ENCODE data around the gene GIGYF2.
"Not testable (repeated sequence)": the region's sequence is repeated elsewhere in the genome, so short reads cannot be mapped to it uniquely, and the experiment has no call there.

The GIGYF2 gene

GRCh38 chr2:232697059-232697806, at the start of gene GIGYF2:
GIGYF2 (plus strand) TSS chr2:232697331; CDS start chr2:232735198, 37,867 bp downstream.
- peak; percentile 94 for DNase-seq

- no peak for DNase-seq
These were observed 48.1 kb upstream of the GIGYF2 start for GRCh38 chr2:232649033-232649432.

- DNase-seq, result no peak
These were observed 44.7 kb upstream of the GIGYF2 start for GRCh38 chr2:232652505-232652851.

- no peak for DNase-seq
These were observed 43.7 kb upstream of the GIGYF2 start for GRCh38 chr2:232653441-232653840.

- DNase-seq, result no peak
These were observed 41.7 kb upstream of the GIGYF2 start for GRCh38 chr2:232655392-232655791.

GRCh38 chr2:232658217-232658785, 38.8 kb upstream of the GIGYF2 start:
- DNase-seq, result no peak

- no peak for DNase-seq
These were observed 37.8 kb upstream of the GIGYF2 start for GRCh38 chr2:232659359-232659758.

- no peak for DNase-seq
These were observed 34.5 kb upstream of the GIGYF2 start for GRCh38 chr2:232662486-232663260.

- DNase-seq, result no peak
These were observed 30.9 kb upstream of the GIGYF2 start for GRCh38 chr2:232666051-232666805.

- no peak for DNase-seq
These were observed 29.0 kb upstream of the GIGYF2 start for GRCh38 chr2:232667989-232668583.

GRCh38 chr2:232668805-232669444, 28.2 kb upstream of the GIGYF2 start:
- no peak for DNase-seq

- DNase-seq, result no peak
These were observed 24.5 kb upstream of the GIGYF2 start for GRCh38 chr2:232672588-232672987.

GRCh38 chr2:232674491-232674890, 22.6 kb upstream of the GIGYF2 start:
- DNase-seq, result no peak

GRCh38 chr2:232675381-232675780, 21.8 kb upstream of the GIGYF2 start:
- DNase-seq, result no peak

GRCh38 chr2:232680006-232680405, 17.1 kb upstream of the GIGYF2 start:
- DNase-seq, result no peak

- DNase-seq, result no peak
These were observed 15.6 kb upstream of the GIGYF2 start for GRCh38 chr2:232681527-232681926.

- DNase-seq, result no peak
These were observed 13.8 kb upstream of the GIGYF2 start for GRCh38 chr2:232683368-232683767.

GRCh38 chr2:232685391-232685790, 11.7 kb upstream of the GIGYF2 start:
- DNase-seq, result not testable (repeated sequence)

GRCh38 chr2:232687382-232688160, 9.6 kb upstream of the GIGYF2 start:
- no peak for DNase-seq

GRCh38 chr2:232688201-232688600, 8.9 kb upstream of the GIGYF2 start:
- DNase-seq, result no peak

- peak; percentile 63 for DNase-seq
These were observed 7.8 kb upstream of the GIGYF2 start for GRCh38 chr2:232689152-232689910.

All from NCI-H2029 (cell line).